ENCODE measurements around the gene FERD3L.

GRCh38 chr7:19107356-19108146 is 37.7 kb downstream of the FERD3L start:
- TF ChIP-seq, protein P1, sequence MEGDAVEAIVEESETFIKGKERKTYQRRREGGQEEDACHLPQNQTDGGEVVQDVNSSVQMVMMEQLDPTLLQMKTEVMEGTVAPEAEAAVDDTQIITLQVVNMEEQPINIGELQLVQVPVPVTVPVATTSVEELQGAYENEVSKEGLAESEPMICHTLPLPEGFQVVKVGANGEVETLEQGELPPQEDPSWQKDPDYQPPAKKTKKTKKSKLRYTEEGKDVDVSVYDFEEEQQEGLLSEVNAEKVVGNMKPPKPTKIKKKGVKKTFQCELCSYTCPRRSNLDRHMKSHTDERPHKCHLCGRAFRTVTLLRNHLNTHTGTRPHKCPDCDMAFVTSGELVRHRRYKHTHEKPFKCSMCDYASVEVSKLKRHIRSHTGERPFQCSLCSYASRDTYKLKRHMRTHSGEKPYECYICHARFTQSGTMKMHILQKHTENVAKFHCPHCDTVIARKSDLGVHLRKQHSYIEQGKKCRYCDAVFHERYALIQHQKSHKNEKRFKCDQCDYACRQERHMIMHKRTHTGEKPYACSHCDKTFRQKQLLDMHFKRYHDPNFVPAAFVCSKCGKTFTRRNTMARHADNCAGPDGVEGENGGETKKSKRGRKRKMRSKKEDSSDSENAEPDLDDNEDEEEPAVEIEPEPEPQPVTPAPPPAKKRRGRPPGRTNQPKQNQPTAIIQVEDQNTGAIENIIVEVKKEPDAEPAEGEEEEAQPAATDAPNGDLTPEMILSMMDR (IDR thresholded peaks at IDR 0.05): no peak
- TF ChIP-seq ATF2 (CRISPR knock-in tag; IDR thresholded peaks at IDR 0.05; ENCODE audit: borderline replicate concordance, low read depth) (no peak), SMAD3 (CRISPR knock-in tag; IDR thresholded peaks at IDR 0.05; ENCODE audit: borderline replicate concordance) (no peak), PRRX2 (CRISPR knock-in tag; IDR thresholded peaks at IDR 0.05) (no peak), ESRRA (CRISPR knock-in tag; IDR thresholded peaks at IDR 0.05; ENCODE audit: borderline replicate concordance) (no peak), NR2C2 (CRISPR knock-in tag; IDR thresholded peaks at IDR 0.05) (no peak), TCF7 (CRISPR knock-in tag; IDR thresholded peaks at IDR 0.05; ENCODE audit: low read depth) (no peak), CREM (CRISPR knock-in tag; IDR thresholded peaks at IDR 0.05) (no peak), MAX (CRISPR knock-in tag; IDR thresholded peaks at IDR 0.05) (no peak)
- TF ChIP-seq, protein P2, sequence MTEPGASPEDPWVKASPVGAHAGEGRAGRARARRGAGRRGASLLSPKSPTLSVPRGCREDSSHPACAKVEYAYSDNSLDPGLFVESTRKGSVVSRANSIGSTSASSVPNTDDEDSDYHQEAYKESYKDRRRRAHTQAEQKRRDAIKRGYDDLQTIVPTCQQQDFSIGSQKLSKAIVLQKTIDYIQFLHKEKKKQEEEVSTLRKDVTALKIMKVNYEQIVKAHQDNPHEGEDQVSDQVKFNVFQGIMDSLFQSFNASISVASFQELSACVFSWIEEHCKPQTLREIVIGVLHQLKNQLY (CRISPR knock-in tag; IDR thresholded peaks at IDR 0.05): no peak
- TF ChIP-seq, protein P3, sequence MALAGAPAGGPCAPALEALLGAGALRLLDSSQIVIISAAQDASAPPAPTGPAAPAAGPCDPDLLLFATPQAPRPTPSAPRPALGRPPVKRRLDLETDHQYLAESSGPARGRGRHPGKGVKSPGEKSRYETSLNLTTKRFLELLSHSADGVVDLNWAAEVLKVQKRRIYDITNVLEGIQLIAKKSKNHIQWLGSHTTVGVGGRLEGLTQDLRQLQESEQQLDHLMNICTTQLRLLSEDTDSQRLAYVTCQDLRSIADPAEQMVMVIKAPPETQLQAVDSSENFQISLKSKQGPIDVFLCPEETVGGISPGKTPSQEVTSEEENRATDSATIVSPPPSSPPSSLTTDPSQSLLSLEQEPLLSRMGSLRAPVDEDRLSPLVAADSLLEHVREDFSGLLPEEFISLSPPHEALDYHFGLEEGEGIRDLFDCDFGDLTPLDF (CRISPR knock-in tag; IDR thresholded peaks at IDR 0.05): no peak
- TF ChIP-seq, protein P4, sequence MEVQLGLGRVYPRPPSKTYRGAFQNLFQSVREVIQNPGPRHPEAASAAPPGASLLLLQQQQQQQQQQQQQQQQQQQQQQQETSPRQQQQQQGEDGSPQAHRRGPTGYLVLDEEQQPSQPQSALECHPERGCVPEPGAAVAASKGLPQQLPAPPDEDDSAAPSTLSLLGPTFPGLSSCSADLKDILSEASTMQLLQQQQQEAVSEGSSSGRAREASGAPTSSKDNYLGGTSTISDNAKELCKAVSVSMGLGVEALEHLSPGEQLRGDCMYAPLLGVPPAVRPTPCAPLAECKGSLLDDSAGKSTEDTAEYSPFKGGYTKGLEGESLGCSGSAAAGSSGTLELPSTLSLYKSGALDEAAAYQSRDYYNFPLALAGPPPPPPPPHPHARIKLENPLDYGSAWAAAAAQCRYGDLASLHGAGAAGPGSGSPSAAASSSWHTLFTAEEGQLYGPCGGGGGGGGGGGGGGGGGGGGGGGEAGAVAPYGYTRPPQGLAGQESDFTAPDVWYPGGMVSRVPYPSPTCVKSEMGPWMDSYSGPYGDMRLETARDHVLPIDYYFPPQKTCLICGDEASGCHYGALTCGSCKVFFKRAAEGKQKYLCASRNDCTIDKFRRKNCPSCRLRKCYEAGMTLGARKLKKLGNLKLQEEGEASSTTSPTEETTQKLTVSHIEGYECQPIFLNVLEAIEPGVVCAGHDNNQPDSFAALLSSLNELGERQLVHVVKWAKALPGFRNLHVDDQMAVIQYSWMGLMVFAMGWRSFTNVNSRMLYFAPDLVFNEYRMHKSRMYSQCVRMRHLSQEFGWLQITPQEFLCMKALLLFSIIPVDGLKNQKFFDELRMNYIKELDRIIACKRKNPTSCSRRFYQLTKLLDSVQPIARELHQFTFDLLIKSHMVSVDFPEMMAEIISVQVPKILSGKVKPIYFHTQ (CRISPR knock-in tag; IDR thresholded peaks at IDR 0.05): no peak

Data from WTC11 (cell line).